Measurements from ENCODE around the gene CD320. TPM values are rescaled to one million over a fixed set of nuclear protein-coding genes. Genes with fewer than 3 reads are reported as not detected.
"Not testable (repeated sequence)": the region's sequence is repeated elsewhere in the genome, so short reads cannot be mapped to it uniquely, and the experiment has no call there.

The CD320 gene
- total RNA-seq, 1 donor from 2014 or later = 42.0 TPM

DNA sequence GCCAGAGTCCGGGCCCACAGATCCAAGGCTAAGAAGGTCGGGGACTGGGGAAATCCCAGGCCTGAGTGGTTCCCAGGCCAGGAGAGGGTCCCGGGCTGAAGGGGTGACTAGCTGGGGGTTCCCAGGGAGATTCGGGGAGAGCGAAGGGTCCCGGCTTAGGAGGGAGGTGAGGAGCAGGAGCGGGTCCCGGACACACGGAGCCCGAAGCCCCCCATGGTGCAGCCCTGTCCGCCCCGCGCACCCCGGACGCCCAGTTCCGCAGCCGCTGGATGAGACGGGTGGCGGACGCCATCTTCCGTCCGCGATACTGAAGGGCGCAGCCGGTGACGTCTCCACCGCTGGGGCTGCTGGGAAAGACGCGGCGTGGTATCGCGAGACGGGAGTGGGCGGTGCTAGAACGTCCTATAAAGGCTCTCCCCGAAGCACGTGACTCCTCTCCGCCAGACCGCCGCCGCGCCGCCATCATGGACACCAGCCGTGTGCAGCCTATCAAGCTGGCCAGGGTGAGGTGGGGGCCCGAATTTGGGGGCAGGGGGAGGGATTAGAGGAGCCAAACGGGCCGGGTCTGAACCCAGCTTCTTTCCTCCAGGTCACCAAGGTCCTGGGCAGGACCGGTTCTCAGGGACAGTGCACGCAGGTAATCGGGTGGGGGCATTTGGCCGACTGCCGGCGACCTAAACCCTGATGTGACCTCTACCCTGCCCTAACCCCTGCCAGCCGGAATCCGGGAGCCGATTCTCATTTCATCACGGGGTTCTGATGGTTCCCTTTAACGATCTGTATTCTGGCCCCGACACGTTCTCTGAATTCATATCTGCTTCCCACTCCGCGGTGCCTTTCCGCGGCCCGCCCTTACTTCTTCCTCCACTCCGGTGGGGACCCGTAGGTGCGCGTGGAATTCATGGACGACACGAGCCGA, 13.2 kb upstream of the CD320 start, which contains the start of the genes NDUFA7 and RPS28:
TSS of gene NDUFA7 (minus strand) at position 309 of the 919 bp plus-strand sequence. CDS start at position 292, 17 bp downstream.
TSS of gene RPS28 (plus strand) at position 430 of the 919 bp plus-strand sequence. CDS start at position 465, 35 bp downstream.
- peak within 1 kb of the TSS; percentile 98 for H3K27ac Mint-ChIP-seq
- H3K4me3 Mint-ChIP-seq = peak within 1 kb of the TSS; percentile 95
- TF ChIP-seq CTCF (IDR thresholded peaks at IDR 0.05; ENCODE audit: unreplicated experiment) = no peak
- H3K36me3 Mint-ChIP-seq = no peaks in the 10 kb centered on the region
- no peaks in the 10 kb centered on the region for H3K27me3 Mint-ChIP-seq (ENCODE audit: low read depth)
- no peaks in the 10 kb centered on the region for H3K9me3 Mint-ChIP-seq
- peak; percentile 96 to 98 for DNase-seq (ENCODE audit: low spot score in 2 of 2, unreplicated experiment in 2 of 2)
- H3K4me1 Mint-ChIP-seq = peaks cover 27% of the 10 kb centered on the region

DNA sequence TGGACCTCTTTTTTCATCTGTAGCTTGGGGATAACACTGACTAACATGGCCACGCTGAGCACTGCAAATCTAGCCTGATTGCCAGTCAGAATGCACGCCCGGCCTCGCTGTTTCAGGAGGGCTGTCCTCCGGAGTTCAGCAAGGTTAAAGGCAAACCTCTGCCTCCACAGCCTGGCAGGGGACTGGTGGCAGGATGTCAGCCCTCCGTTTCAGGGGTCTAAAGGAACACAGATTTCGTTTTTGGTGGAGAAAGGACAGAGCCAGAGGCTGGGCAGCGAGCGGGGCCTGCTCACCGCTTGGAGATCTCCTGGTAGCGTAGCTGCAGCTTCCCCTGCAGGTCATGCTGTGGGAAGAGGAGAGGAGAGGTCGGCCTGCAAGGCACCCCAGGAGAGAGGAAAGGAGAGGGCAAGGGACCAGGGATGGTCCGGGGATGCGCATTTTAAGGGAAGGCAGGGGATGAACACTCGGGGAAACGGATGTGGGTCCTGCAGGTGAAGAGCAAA, 12.5 kb upstream of the CD320 start:
- peak overlapping the region; percentile 95 for H3K4me3 Mint-ChIP-seq
- peaks cover 1% of the 10 kb centered on the region for H3K36me3 Mint-ChIP-seq
- no peak for DNase-seq (ENCODE audit: low spot score in 2 of 2, unreplicated experiment in 2 of 2)
- H3K27ac Mint-ChIP-seq = peak overlapping the region; percentile 98
- H3K4me1 Mint-ChIP-seq = peaks cover 27% of the 10 kb centered on the region
- TF ChIP-seq CTCF (IDR thresholded peaks at IDR 0.05; ENCODE audit: unreplicated experiment) = no peak
- H3K9me3 Mint-ChIP-seq = no peaks in the 10 kb centered on the region
- no peaks in the 10 kb centered on the region for H3K27me3 Mint-ChIP-seq (ENCODE audit: low read depth)

- H3K9me3 Mint-ChIP-seq = no peaks in the 10 kb centered on the region
- TF ChIP-seq CTCF (IDR thresholded peaks at IDR 0.05; ENCODE audit: unreplicated experiment) = no peak
- H3K4me1 Mint-ChIP-seq = peaks cover 27% of the 10 kb centered on the region
- H3K4me3 Mint-ChIP-seq = peak overlapping the region; percentile 95
- H3K36me3 Mint-ChIP-seq = peaks cover 5% of the 10 kb centered on the region
- H3K27me3 Mint-ChIP-seq (ENCODE audit: low read depth) = no peaks in the 10 kb centered on the region
- no peak for DNase-seq (ENCODE audit: low spot score in 2 of 2, unreplicated experiment in 2 of 2)
- H3K27ac Mint-ChIP-seq = peak overlapping the region; percentile 98
Measured at GRCh38 chr19:8319807-8320520, 11.8 kb upstream of the CD320 start.

GRCh38 chr19:8318835-8319234, 10.7 kb upstream of the CD320 start:
- H3K27me3 Mint-ChIP-seq (ENCODE audit: low read depth); DNase-seq (ENCODE audit: low spot score in 2 of 2, unreplicated experiment in 2 of 2); H3K36me3 Mint-ChIP-seq; H3K9me3 Mint-ChIP-seq: not testable (repeated sequence)
- Mint-ChIP-seq H3K27ac (peak overlapping the region; percentile 59), H3K4me3 (peak overlapping the region; percentile 41), H3K4me1 (peaks cover 27% of the 10 kb centered on the region)

DNA sequence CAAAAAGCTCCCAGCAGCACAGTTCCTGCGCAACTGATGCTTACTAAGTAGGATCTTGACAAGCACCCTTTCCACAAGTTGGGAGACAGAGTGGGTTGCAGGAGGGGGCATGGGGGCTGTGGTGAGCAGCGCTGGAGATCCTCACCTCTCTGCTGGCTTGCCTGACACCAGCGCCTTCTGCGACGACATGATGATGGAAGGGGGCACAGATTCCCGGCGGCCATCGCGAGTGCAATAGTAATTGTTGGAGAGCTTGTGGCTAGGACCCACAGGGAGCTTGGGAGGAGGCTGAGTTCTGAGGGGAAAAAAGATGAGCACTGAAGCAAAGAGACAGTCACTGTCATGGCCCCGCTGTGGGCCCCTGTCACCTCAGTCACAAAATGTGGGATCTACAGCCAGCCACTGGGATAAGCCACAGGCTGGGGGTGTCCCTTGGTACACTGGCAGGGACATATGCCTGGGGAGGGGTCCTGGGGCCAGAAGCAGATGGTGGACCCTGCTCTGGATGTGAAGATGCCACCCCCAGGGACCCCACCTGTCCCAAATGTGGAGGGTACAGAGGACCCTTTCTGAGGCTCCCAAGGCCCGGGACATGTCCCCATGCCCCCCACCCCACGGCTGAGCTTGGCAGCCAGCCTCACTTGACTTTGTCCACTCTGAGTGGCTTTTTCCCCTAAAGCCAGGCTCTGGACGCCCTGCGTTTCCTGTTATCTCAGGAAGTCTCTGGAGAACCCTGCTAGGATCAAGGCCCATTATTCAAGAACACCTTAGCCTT, 8.4 kb upstream of the CD320 start:
- no peak for DNase-seq (ENCODE audit: low spot score in 2 of 2, unreplicated experiment in 2 of 2)
- no peaks in the 10 kb centered on the region for H3K27me3 Mint-ChIP-seq (ENCODE audit: low read depth)
- peaks cover 8% of the 10 kb centered on the region for H3K4me1 Mint-ChIP-seq
- TF ChIP-seq CTCF (IDR thresholded peaks at IDR 0.05; ENCODE audit: unreplicated experiment) = no peak
- no peak overlapping the region for H3K27ac Mint-ChIP-seq
- H3K36me3 Mint-ChIP-seq = peaks cover 5% of the 10 kb centered on the region
- H3K9me3 Mint-ChIP-seq = no peaks in the 10 kb centered on the region
- no peak overlapping the region for H3K4me3 Mint-ChIP-seq

- DNase-seq (ENCODE audit: low spot score in 2 of 2, unreplicated experiment in 2 of 2); H3K4me3 Mint-ChIP-seq; H3K27me3 Mint-ChIP-seq (ENCODE audit: low read depth); H3K9me3 Mint-ChIP-seq; H3K27ac Mint-ChIP-seq; H3K4me1 Mint-ChIP-seq: not testable (repeated sequence)
- H3K36me3 Mint-ChIP-seq = peaks cover 10% of the 10 kb centered on the region
Measured at GRCh38 chr19:8314981-8315640, 7.0 kb upstream of the CD320 start.
